Right lobe of liver (tissue), 6 donors: ENCODE data around the gene ITM2C. TPM values are rescaled to one million over a fixed set of nuclear protein-coding genes. Genes with fewer than 3 reads are reported as not detected.

ENCODE experiments used
- ATAC-seq, 4 donors: fragments of 200-7000 bp; cut with Tn5 transposase; one replicate each; pipeline ENCODE4 v1.9.1; 2020; ENCODE audit warnings: mild to moderate bottlenecking in 4 of 4, moderate library complexity in 4 of 4
- DNase-seq, 3 donors: peaks; one replicate each; pipeline ENCODE4 v3.0.0-alpha.2; 2020
- H3K27ac ChIP-seq, 3 donors: fragments of 200-600 bp; one replicate each; pipeline ENCODE4 v1.8.0; 2022
- H3K27me3 ChIP-seq, 2 donors: fragments of 200-600 bp; one replicate each; pipeline ENCODE4 v1.8.0; 2022
- H3K36me3 ChIP-seq, 4 donors: fragments of 200-600 bp; sonication (generic) in 1 of 4; one replicate each; pipeline versions ENCODE4 v1.5.1 to v1.8.0; 2017 to 2022; ENCODE audit warnings: control low read depth in 1 of 4
- H3K4me1 ChIP-seq, 4 donors: fragments of 200-600 bp; sonication (generic) in 1 of 4; one replicate each; pipeline versions ENCODE4 v1.5.1 to v1.8.0; 2017 to 2022; ENCODE audit warnings: control low read depth in 1 of 4
- H3K4me3 ChIP-seq, 3 donors: fragments of 200-600 bp; one replicate each; pipeline ENCODE4 v1.8.0; 2022
- H3K9me3 ChIP-seq, 4 donors: fragments of 200-600 bp; sonication (generic) in 1 of 4; one replicate each; pipeline versions ENCODE4 v1.5.1 to v1.8.0; 2017 to 2022; ENCODE audit warnings: control low read depth in 1 of 4
- CTCF ChIP-seq, 4 donors: fragments of 200-600 bp in 3 of 4; fragments of 450-650 bp in 1 of 4; IDR thresholded peaks; one replicate each; pipeline versions ENCODE4 v1.5.1 to v1.8.0; 2016 to 2022; ENCODE audit warnings: antibody characterized with exemption in 4 of 4, mild to moderate bottlenecking in 2 of 4
- POLR2A ChIP-seq: fragments of 450-650 bp; IDR thresholded peaks from one replicate; pipeline ENCODE4 v1.6.1; 2017; ENCODE audit warnings: antibody characterized with exemption, mild to moderate bottlenecking
- WGBS: methylation state at CpG from one replicate; pipeline ENCODE4 v1.1.6; 2018; ENCODE audit warnings: low coverage, low lambda C conversion rate; ENCODE audit not compliant: insufficient coverage; ENCODE audit errors: missing lambda C conversion rate; 5-methylcytosine and 5-hydroxymethylcytosine counted together
- intact Hi-C, 2 donors: fragments of 100-400 bp; cut with DNase I; formaldehyde crosslinking; loops; one replicate each; pipeline versions ENCODE4 v1.11.2 to v1.14.1; 2022
- total RNA-seq, 6 experiments: library from RNA; depleted of rRNA in 2 of 6; stranded (reverse); fragments of >200 nt in 2 of 6; fragmentation: NEBNext Ultra II Directional in 3 of 6; extraction: Animal tissue kit (Norgen Biotek cat#: 25700) in 3 of 6; gene quantifications; one replicate each; pipeline versions ENCODE4 v1.1.0 to v1.2.4, GENCODE V29; 2016 to 2023
- donor health status: DM: no; HTN: yes; CAD: no.
- donor health status: DM: no; HTN: no; CAD: no.
- donor health status: DM: no; HTN: no; CAD: no.
- donor health status: DM: no; HTN: yes; CAD: no.
- donor health status: DM: no; HTN: yes; CAD: no.

Gene ITM2C
- total RNA-seq, 6 experiments from 2014 or later: 11.1 to 26.9 (median 24.2) TPM

- no peaks in the 10 kb centered on the region for H3K36me3 ChIP-seq
- H3K27ac ChIP-seq: no peak overlapping the region
- H3K9me3 ChIP-seq: no peaks in the 10 kb centered on the region
- H3K4me3 ChIP-seq: no peak overlapping the region
- DNase-seq (no peak), ATAC-seq (no peak)
- intact Hi-C loops: loop anchor here in 1 of 2 donors (10.0 kb wide), 1 partner anchor 156 kb away; no protein-coding TSS in a partner anchor
- WGBS: 95% methylated on average over 4 of the region's 14 CpGs
- H3K27me3 ChIP-seq: no peaks in the 10 kb centered on the region
- TF ChIP-seq CTCF (IDR thresholded peaks at IDR 0.05) (no peak), POLR2A (no peak)
- H3K4me1 ChIP-seq: peaks cover 0 to 7% (median 0%) of the 10 kb centered on the region in 4 donors
These were observed 35.4 kb upstream of the ITM2C start for GRCh38 chr2:230829293-230829692.

- WGBS: 90% methylated on average over 2 of the region's 7 CpGs
- Histone ChIP-seq H3K27ac (no peak overlapping the region), H3K4me3 (no peak overlapping the region), H3K27me3 (no peaks in the 10 kb centered on the region), H3K4me1 (peaks cover 0 to 7% (median 0%) of the 10 kb centered on the region in 4 donors), H3K36me3 (no peaks in the 10 kb centered on the region), H3K9me3 (no peaks in the 10 kb centered on the region)
- TF ChIP-seq POLR2A (no peak), CTCF (IDR thresholded peaks at IDR 0.05) (no peak)
- intact Hi-C loops: loop anchor here in 1 of 2 donors (10.0 kb wide), 1 partner anchor 155 kb away; no protein-coding TSS in a partner anchor
- no peak for DNase-seq
- no peak for ATAC-seq
These were observed 34.8 kb upstream of the ITM2C start for GRCh38 chr2:230829959-230830358.

GRCh38 chr2:230830428-230830827 is 34.3 kb upstream of the ITM2C start:
- no peak overlapping the region for H3K4me3 ChIP-seq
- H3K27ac ChIP-seq: no peak overlapping the region
- no peak for TF ChIP-seq POLR2A
- peaks cover 0 to 7% (median 0%) of the 10 kb centered on the region in 4 donors for H3K4me1 ChIP-seq
- DNase-seq (no peak), ATAC-seq (no peak)
- no peaks in the 10 kb centered on the region for H3K9me3 ChIP-seq
- intact Hi-C loops: no loop called here
- no peaks in the 10 kb centered on the region for H3K27me3 ChIP-seq
- WGBS: 70% methylated on average over 6 of the region's 7 CpGs
- no peaks in the 10 kb centered on the region for H3K36me3 ChIP-seq

- ATAC-seq: no peak
- Histone ChIP-seq H3K36me3 (no peaks in the 10 kb centered on the region), H3K27ac (no peak overlapping the region), H3K27me3 (no peaks in the 10 kb centered on the region), H3K4me3 (no peak overlapping the region), H3K9me3 (no peaks in the 10 kb centered on the region), H3K4me1 (no peaks in the 10 kb centered on the region)
- no peak for DNase-seq
- TF ChIP-seq CTCF (IDR thresholded peaks at IDR 0.05) (no peak), POLR2A (no peak)
- intact Hi-C loops: no loop called here
- 29% methylated on average over 2 of the region's 2 CpGs for WGBS
These were observed 24.4 kb upstream of the ITM2C start for GRCh38 chr2:230840301-230840700.

- no peak for ATAC-seq
These were observed 22.3 kb upstream of the ITM2C start for GRCh38 chr2:230842473-230842872.

More at GRCh38 chr2:230842473-230842872, 22.3 kb upstream of the ITM2C start:
- Histone ChIP-seq H3K27ac (no peak overlapping the region), H3K4me3 (no peak overlapping the region), H3K36me3 (no peaks in the 10 kb centered on the region), H3K4me1 (no peaks in the 10 kb centered on the region), H3K27me3 (no peaks in the 10 kb centered on the region), H3K9me3 (no peaks in the 10 kb centered on the region)
- intact Hi-C loops: no loop called here
- TF ChIP-seq POLR2A: no peak
- TF ChIP-seq CTCF (IDR thresholded peaks at IDR 0.05): no peak
- DNase-seq: no peak
- WGBS: 41% methylated on average over 6 of the region's 6 CpGs
